Stimulated activated CD8-positive, alpha-beta memory T cell treated with anti-CD3 and anti-CD28 coated beads, Interleukin-15, amount 100 ng/mL, for 48 hours (primary cell): Measurements from ENCODE around the gene TIMM29.
A peak's percentile ranks its signal among the peaks of the same experiment; 100 is the strongest.
"Not testable (repeated sequence)": the region's sequence is repeated elsewhere in the genome, so short reads cannot be mapped to it uniquely, and the experiment has no call there.

Source experiments
- DNase-seq, 2 donors: peaks; one replicate each; pipeline ENCODE4 v3.0.0-alpha.2; 2020; ENCODE audit warnings: low read depth in 2 of 2

The TIMM29 gene

DNA sequence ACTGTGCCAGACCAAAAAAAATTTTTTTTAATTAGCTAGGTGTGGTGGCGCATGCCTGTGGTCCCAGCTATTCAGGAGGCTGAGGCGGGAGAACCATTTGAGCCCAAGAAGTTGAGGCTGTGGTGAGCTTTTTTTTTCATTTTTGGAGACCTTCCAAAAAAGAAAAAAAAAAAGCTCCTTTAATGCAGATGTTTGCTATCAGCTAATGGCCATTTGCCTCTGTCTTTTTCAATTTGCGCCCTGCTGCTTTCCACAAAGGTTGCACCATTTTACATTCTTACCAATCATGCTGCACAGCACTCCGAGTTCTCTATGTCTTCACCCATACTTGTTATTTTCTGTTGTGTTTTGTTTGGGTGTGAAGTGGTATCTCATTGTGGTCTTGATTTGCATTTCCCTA is 16.7 kb downstream of the TIMM29 start:
- DNase-seq: no peak

DNA sequence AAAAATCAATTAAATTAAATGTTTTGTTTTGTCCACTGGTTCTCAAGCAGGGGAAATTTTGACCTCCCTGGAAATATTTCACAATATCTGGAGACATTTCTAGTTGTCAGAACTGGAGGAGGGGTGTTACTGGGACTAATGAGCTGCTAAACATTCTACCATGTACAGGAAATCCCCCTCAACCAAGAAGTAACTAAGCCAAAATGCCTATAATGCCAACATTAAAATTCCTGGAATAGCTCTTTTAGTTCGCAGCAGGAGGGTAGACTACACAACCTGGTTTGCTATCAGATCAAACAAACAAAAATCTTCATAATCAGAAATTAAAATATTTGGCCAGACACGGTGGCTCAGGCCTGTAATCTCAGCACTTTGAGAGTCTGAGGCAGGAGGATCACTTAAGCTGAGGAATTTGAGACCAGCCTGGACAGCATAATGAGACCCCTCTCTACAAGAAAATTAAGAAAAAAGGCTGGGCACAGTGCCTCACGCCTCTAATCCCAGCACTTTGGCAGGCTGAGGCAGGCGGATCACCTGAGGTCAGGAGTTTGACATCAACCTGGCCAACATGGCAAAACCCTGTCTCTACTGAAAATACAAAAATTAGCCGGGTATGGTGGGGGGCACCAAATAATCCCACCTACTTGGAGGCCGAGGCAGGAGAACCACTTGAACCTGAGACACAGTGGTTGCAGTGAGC is 18.5 kb downstream of the TIMM29 start:
- no peak for DNase-seq

DNA sequence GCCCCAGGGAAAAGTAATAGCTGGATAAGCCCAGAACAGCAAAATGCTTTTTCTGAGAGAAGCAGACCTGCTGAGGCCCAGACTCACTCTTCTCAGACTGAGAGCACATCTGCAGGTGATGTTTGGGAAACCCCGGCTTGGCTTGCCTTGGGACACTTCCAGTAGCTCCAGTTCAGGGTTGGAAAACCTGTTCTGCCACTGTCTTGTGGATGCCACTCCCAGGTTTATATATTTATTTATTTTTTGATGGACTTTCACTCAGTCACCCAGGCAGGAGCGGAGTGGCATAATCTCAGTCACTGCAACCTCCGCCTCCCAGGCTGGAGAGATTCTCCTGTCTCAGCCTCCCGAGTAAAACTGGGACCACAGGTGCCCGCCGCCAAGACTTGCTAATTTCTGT is 24.2 kb downstream of the TIMM29 start:
- no peak for DNase-seq

DNA sequence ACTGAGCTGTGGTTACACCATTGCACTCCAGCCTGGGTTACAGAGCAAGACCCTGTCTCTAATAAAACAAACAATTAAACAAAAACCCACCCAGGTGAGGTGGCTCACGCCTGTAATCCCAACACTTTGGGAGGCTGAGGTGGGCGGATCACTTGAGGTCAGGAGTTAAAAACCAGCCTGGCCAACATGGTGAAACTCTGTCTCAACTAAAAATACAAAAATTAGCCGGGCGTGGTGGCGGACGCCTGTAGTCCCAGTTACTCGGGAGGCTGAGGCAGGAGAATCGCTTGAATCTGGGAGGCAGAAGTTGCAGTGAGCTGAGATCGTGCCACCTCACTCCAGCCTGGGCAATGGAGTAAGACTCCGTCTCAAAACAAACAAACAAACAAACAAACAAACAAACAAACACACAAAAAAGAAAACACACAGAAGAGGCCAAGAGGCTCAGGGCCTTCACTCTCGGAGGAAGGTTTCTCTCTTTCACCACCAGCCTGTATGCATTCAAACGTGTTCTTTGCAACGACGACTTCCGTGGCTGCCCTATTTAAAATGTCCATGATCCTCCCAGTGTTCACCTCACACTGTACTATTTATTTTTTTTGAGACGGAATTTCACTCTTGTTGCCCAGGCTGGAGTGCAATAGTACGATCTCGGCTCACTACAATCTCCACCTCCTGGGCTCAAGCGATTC is 30.8 kb downstream of the TIMM29 start:
- not testable (repeated sequence) for DNase-seq

DNA sequence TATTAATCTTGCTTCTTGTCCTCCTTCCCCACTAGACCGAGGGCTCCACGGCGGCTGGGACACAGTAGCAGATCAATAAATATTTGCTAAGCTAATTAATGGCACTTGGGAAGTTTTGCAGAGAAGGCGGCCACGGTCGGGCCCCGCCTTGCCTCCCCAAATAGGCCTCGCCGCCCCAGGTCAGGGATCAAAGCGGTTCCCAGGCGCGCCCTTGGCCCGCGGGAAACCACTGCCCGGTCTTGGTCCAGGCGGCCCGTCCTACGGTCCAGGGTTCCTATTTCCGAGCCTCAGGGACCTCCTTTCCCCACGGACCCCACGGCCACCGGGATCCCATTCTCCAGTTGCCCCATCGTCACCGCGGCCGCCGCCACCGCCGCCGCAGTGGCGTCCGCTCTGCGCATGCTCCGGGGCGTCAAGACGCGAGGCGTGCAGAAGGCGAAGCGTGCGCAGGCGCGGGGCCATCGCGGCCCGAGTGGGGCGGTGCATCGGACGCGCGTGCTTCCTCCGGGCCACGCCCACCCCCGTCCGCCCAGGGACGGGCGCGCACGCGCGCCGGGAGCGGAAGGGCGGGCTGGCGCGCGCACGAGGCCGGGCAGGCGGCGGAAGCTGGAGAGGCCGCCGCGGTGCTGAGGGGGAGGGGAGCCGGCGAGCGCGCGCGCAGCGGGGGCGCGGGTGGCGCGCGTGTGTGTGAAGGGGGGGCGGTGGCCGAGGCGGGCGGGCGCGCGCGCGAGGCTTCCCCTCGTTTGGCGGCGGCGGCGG is 31.9 kb downstream of the TIMM29 start, which contains the start of gene SMARCA4:
Gene SMARCA4, plus strand, starts transcription at position 717 of the 759 bp plus-strand sequence. CDS start 23,122 bp downstream, outside the sequence.
- DNase-seq: peak; percentile 98

DNA sequence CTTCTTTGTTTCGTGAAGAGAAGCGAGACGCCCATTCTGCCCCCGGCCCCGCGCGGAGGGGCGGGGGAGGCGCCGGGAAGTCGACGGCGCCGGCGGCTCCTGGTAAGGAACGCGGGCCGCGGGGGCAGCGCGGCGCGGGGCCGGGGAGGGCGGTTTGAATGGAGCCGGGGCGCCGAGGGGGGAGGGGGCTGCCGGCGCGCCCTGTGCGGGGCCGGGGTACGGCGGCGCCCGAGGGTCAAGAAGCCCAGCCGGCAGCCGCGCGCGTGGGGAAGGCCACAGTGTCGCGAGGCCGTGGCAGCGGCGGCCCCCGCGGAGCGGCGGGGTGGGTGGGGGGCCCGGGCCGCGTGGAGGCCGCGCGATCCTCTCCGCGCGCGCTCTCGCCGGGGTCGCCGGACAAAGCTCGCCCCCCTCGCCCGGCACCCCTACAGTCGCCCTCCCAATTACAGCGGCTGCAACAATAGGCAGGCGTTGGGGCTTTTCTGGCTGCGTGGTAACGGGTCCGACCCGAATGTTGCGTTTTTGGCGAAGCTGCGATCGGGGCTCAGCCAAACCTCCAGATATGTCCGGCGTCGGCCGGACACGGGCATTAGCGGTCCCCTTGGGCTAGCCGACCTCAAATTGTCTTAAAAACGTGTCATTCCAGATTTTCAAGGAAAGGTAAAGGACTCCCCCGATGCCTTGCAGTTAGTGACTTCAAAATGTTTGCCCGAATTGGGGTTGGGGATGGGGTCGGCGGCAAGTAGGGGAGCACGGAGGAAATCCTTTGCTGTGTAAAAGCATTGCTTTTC is 32.7 kb downstream of the TIMM29 start:
- DNase-seq: no peak

DNA sequence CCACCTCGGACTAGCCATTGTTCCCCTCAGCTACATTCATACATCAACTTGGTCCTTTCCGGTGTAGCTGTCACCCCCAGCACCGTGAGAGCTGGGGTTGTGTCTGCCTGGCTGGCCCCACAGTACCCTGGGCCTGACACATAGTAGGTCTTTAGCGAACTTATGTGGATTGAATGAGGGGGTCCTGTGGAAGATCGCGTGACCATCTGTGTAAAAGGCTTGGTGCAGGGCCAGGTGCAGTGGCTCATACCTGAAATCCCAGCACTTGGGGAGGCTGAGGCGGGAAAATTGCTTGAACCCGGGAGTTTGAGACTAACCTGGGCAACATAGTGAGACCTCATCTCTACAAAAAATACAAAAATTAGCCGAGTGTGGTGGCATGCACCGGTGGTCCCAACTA is 34.3 kb downstream of the TIMM29 start:
- no peak for DNase-seq

DNA sequence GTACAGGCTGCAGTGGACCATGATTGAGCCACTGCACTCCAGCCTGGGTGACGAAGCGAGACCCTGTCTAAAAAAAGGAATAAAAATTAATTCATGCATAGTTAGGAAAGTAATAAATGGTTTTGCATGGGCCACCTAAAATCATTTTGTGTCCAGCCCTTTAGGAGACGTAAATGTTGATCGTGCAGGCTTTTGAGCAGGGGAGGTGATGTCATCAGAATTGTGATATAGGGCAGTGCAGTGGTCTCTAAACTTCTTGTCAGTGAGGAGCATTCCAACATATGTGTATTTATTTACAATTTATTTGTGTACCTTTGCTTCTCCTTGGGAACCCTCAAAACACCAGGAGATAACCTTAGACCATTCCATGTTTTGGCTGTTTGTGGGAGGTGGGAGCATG is 35.3 kb downstream of the TIMM29 start:
- DNase-seq: no peak

DNA sequence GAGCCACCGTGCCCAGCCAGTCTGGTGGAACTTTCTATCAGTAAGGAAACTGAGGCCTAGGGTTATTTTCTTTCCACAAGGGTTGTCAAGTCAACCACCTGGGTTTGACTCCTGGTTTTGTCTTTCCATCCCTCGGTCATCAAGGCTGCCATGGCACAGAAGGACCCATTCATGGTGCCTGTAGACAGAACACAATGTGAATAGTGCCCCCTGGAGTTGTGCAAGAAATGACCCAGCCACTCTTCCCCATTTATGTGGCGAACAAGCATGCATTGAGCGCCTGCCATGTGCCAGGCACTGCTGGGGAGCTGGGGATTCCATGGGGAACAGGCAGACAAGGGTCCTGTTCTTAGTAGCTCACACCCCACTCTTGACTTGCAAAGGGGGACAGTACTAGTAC is 36.3 kb downstream of the TIMM29 start:
- DNase-seq: no peak

DNA sequence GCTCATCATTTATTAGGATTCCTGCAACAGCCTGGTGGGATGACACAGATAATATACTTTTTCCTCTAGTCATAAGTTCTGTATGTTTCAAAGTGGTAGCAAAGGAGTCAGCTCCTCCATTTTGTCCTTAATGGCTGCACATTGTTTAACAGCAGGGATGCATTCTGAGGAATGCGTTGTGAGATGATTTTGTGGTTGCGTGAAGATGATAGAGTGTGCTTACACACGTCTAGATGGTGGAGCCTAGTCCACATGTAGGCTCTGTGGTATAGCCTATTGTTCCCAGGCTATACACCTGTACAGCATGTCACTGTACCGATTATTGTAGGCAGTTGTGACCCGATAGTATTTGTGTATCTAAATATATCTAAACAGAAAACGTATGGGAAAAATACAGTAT is 36.8 kb downstream of the TIMM29 start:
- DNase-seq: no peak

DNA sequence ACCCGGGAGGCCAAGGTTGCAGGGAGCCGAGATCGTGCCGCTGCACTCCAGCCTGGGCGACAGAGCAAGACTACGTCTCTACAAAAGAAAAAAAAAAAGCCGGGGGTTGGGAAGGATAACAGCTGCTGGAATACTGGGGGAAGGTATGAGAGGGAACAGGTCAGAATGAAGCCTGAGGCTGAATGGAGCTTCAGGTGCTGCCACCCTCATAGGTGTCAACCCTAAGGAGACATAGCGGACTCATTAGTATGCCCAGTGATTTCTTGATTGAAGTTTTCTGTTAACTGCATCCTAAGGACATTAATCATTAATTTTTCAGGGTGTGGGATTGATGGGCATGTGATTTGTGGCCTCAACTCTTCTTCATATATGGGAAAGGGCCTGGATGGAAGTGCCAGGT is 38.2 kb downstream of the TIMM29 start:
- no peak for DNase-seq

DNA sequence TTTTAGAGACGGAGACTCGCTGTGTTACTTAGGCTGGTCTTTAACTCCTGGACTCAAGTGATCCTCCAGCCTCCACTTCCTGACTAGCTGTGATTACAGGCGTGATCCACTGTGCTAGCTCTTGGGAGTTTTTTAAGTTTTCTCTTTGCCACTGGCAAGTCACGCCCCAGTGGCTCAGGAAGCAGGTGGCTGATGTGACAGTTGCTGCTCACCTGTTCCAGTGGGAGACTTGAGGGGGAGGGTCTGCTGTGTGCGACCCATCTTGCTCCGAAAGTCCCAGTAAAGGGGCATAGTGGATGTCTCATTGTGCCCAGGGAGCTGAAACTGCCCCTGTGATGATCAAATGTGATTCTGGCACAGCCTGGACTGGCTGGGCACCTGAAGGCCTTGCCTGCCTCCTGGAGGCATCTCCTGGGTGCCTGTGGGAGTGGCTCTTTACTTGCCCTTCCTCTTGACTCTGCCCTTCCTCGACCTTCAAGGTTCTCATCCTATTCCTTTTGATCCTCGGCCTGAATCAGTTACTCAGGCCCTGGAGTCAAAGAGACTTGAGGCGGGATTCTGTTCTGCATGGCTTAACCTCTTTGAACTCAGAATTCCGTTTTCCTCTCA is 40.0 kb downstream of the TIMM29 start:
- no peak for DNase-seq

DNA sequence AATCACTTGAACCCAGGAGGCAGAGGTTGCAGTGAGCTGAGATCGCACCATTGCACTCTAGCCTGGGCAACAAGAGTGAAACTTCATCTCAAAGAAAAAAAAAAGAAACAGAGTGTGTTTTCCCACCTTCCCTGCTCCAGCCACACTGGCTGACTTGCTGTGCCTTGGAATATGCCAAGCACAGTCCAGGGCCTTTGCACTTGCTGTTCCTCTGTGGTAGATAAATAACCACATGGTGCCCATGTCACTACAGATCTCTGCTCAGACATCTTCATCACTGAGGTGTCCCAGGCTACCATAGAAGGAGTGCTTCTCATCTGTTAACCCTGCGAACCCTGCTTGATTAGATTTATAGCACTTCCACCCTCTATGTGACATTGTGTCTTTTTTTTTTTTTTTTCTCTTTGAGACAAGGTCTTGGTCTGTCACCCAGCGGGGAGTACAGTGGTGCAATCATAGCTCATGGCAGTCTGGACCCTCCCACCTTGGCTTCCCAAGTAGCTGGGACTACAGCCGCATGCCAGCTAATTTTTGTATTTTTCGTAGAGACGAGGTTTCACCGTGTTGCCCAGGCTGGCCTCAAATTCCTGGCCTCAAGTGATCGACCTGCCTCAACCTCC is 42.6 kb downstream of the TIMM29 start:
- no peak for DNase-seq

DNA sequence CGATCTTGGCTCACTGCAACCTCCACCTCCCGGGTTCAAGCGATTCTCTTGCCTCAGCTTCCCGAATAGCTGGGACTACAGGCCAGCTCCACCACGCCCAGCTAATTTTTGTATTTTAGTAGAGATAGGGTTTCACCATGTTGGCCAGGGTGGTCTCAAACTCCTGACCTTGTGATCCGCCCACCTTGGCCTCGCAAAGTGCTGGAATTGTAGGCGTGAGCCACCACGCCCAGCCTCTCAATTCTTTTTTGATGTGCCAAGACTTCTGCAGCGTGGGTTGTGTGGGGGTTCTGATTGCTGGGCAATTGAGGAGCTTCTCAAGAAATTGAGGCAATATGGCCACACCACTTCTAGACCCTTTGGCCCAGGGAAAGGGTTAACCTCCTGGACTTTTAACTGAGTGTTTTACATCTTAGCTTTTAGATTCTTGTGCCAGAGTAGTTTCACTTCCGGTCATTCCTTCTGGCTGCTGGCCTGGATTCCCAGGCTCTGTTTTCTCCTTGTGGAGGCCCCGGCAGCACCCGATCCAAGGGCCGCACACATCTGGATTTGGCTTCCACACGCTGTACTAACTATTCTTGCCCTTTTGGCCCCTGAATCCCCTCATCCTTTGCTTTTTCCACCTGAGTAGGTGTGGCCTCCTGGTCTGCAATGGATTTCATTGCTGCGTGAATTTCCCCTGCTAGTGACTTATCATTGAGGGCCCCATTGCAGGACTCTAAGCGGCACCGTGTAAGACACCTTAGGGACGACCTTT is 46.9 kb downstream of the TIMM29 start:
- no peak for DNase-seq

DNA sequence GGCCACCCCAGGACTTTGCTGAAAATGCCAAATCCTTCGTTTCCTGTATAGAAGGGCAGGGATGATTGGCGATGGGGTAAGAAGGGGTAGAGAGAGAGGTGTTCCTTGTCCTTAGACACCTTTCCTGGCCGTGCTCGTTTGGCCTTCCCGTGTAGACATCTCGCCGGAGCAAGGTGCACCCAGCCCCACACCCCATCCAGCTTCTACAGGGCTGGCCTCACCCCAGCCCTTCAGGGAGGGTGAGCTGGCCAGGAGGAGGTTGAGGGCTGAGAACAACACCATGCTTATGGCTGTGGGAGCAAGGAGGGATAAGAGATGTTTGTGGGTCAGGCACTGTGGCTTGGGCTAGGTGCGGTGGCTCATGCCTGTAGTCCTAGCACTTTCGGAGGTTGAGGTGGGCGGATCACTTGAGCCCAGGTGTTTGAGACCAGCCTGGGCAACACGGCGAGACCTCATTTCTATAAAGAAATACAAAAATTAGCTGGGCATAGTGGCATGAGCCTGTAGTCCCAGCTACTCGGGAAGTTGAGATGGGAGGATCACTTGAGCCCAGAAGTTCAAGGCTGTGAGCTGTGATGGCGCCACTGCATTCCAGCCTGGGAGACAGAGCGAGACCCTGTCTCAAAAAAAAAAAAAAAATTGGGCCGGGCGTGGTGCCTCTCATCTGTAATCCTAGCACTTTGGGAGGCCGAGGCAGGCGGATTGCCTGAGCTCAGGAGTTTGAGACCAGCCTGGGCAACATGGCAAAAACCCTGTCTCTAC is 47.7 kb downstream of the TIMM29 start:
- DNase-seq: no peak

DNA sequence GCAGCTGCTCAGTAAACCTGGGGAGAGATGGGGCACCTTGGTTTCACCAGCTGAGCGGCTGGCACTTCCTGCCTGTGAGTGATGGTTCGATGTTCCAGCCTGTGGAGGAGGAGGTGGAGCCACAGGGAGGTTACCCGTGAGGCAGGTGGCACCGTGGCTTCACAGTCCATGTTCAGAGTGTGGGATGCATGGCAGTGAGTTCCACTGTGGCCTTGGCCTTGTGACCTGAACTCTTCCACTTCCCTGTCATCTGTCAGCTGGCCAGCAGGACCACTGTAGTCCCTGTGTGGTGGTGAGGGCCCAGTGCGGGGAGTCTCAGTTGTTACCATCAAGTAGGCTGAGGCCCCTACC is 49.1 kb downstream of the TIMM29 start:
- no peak for DNase-seq
